ENCODE results near the gene CD7. TPM values are rescaled to one million over a fixed set of nuclear protein-coding genes. Genes with fewer than 3 reads are reported as not detected.

CD7 gene
- total RNA-seq, 1 donor from 2014 or later = 0.27 TPM

GRCh38 chr17:82323514-82324234 is 6.3 kb upstream of the CD7 start:
- peak; percentile 19 for DNase-seq
- TF ChIP-seq, protein P1, sequence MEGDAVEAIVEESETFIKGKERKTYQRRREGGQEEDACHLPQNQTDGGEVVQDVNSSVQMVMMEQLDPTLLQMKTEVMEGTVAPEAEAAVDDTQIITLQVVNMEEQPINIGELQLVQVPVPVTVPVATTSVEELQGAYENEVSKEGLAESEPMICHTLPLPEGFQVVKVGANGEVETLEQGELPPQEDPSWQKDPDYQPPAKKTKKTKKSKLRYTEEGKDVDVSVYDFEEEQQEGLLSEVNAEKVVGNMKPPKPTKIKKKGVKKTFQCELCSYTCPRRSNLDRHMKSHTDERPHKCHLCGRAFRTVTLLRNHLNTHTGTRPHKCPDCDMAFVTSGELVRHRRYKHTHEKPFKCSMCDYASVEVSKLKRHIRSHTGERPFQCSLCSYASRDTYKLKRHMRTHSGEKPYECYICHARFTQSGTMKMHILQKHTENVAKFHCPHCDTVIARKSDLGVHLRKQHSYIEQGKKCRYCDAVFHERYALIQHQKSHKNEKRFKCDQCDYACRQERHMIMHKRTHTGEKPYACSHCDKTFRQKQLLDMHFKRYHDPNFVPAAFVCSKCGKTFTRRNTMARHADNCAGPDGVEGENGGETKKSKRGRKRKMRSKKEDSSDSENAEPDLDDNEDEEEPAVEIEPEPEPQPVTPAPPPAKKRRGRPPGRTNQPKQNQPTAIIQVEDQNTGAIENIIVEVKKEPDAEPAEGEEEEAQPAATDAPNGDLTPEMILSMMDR (IDR thresholded peaks at IDR 0.05; ENCODE audit: partially characterized antibody, unreplicated experiment) = no peak
- Mint-ChIP-seq H3K27me3 (ENCODE audit: unreplicated experiment) (peaks cover 2% of the 10 kb centered on the region), H3K9me3 (ENCODE audit: unreplicated experiment) (peaks cover 2% of the 10 kb centered on the region), H3K36me3 (ENCODE audit: unreplicated experiment) (no peaks in the 10 kb centered on the region), H3K4me3 (ENCODE audit: unreplicated experiment) (no peak overlapping the region), H3K4me1 (ENCODE audit: low read depth, unreplicated experiment) (no peaks in the 10 kb centered on the region), H3K27ac (ENCODE audit: unreplicated experiment) (no peak overlapping the region)

DNA sequence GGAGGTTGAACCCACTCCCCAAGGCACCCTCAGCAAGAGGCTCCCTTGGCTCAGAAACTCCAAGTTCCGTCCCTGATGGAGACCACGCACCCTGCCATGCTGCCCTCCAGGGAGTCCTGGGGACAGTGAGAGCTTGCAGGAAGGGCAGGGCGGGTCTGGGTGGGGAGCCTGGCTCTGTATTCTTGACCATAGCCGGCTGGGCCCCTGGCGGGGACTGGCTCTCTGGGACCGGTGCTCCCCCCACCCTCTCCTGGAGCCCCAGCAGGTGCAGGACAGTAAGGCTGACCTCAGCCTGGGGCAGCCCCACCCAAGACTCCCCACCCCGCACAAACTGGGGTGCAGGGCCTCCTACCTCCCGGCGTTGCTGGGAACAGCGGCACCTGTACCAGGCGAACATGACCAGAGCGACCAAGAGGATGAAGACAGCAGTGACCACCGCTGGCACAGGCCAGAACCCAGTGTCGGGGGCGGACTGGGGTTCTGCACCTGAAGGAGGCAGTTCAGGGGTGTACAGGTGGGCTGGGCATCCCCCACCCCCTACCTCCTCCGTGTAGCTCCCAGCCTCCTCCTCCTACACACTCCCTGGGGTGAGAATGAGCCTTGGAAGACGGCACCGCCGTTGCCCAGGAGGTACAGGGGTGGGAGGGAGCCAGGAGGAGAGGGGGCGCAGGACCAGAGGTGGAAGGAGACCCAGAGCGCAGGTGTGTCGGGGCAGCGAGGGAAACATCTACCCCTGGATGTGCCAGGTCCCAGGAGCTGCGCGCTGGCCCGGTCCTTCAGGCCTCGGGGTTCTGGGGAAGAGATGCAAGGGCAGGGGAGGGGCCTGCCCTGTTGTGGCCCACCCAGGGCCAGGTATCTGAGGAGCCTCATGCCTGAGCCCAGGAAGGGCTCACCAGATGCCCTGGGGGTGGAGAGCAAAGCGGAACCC is 5.4 kb upstream of the CD7 start:
- Mint-ChIP-seq H3K9me3 (ENCODE audit: unreplicated experiment) (peaks cover 2% of the 10 kb centered on the region), H3K27me3 (ENCODE audit: unreplicated experiment) (peaks cover 2% of the 10 kb centered on the region), H3K4me1 (ENCODE audit: low read depth, unreplicated experiment) (no peaks in the 10 kb centered on the region), H3K27ac (ENCODE audit: unreplicated experiment) (no peak overlapping the region), H3K36me3 (ENCODE audit: unreplicated experiment) (no peaks in the 10 kb centered on the region), H3K4me3 (ENCODE audit: unreplicated experiment) (no peak overlapping the region)
- TF ChIP-seq, protein P1 (IDR thresholded peaks at IDR 0.05; ENCODE audit: partially characterized antibody, unreplicated experiment) = no peak
- no peak for DNase-seq

DNA sequence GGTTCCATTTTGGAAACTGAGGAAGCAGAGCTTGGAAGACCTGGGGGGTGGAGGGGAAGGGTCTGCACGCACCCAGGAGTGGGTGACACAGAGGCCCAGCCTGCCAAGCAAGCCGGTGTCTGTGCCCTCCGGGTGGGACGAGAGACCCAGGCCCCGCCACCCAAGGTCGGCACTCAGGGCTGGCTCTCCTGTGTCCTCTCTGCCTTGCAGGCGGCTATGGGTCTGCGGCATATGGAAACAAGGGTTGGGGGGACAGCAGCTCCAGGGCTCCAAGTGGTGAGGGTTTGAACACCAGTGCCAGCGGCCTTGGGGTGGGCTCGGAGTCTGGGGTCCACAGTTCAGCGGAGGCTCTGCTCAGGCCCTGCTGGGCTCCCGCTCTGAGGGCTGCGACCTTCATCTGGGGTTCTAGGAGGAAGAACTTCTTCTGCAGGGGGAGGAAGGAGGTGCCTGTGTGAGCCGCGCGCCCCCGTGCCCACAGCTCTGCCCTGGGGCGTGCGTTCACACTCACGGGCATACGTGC is 4.6 kb upstream of the CD7 start:
- Mint-ChIP-seq H3K9me3 (ENCODE audit: unreplicated experiment) (peaks cover 2% of the 10 kb centered on the region), H3K27ac (ENCODE audit: unreplicated experiment) (no peak overlapping the region), H3K4me1 (ENCODE audit: low read depth, unreplicated experiment) (no peaks in the 10 kb centered on the region), H3K4me3 (ENCODE audit: unreplicated experiment) (no peak overlapping the region), H3K36me3 (ENCODE audit: unreplicated experiment) (no peaks in the 10 kb centered on the region), H3K27me3 (ENCODE audit: unreplicated experiment) (peaks cover 2% of the 10 kb centered on the region)
- TF ChIP-seq, protein P1 (IDR thresholded peaks at IDR 0.05; ENCODE audit: partially characterized antibody, unreplicated experiment) = no peak
- peak; percentile 14 for DNase-seq

- peaks cover 5% of the 10 kb centered on the region for H3K27me3 Mint-ChIP-seq (ENCODE audit: unreplicated experiment)
- H3K4me3 Mint-ChIP-seq (ENCODE audit: unreplicated experiment) = no peak overlapping the region
- TF ChIP-seq, protein P1 (IDR thresholded peaks at IDR 0.05; ENCODE audit: partially characterized antibody, unreplicated experiment) = peak; percentile 85
- DNase-seq = peak; percentile 65
- H3K4me1 Mint-ChIP-seq (ENCODE audit: low read depth, unreplicated experiment) = no peaks in the 10 kb centered on the region
- H3K36me3 Mint-ChIP-seq (ENCODE audit: unreplicated experiment) = no peaks in the 10 kb centered on the region
- H3K9me3 Mint-ChIP-seq (ENCODE audit: unreplicated experiment) = peaks cover 2% of the 10 kb centered on the region
- H3K27ac Mint-ChIP-seq (ENCODE audit: unreplicated experiment) = no peak overlapping the region
These were observed 3.8 kb upstream of the CD7 start for GRCh38 chr17:82320956-82321927.
